Measurements from ENCODE around the gene POU2F3. TPM values are rescaled to one million over a fixed set of nuclear protein-coding genes. Genes with fewer than 3 reads are reported as not detected.

Gene POU2F3
- total RNA-seq, 4 donors from 2014 or later: 0.22 TPM; not detected in 3

DNA sequence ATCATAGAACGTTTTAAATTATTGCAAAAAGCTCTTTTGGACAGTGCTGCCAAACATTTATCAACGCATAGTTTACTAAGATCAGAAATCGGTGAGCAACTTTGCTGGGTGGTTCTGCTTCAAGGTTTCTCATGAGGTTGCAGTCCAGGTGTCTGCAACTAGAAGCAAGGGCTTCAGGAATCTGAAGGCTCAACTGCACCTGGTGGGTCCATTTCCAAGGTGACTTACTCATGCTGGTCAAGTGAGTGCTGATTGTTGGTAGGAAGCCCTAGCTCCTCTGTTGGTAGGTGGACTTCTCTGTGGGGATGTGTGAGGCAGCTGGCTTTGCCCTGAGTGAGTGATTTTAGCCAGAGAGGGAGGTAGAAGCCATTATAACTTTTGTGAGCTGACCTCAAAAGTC is 118.8 kb downstream of the POU2F3 start:
- H3K36me3 ChIP-seq: no peaks in the 10 kb centered on the region
- peaks cover 0 to 38% (median 3%) of the 10 kb centered on the region in 4 donors for H3K4me1 ChIP-seq
- H3K27me3 ChIP-seq: no peaks in the 10 kb centered on the region
- H3K9me3 ChIP-seq: no peaks in the 10 kb centered on the region
- H3K4me3 ChIP-seq: no peak overlapping the region
- DNase-seq (ENCODE audit: low spot score in 2 of 2): no peak
- H3K27ac ChIP-seq: no peak overlapping the region
- TF ChIP-seq POLR2A (IDR thresholded peaks at IDR 0.05) (no peak), EP300 (IDR thresholded peaks at IDR 0.05) (no peak), CTCF (IDR thresholded peaks at IDR 0.05) (no peak)
- 91% methylated on average over 3 of the region's 3 CpGs for WGBS, 2 donors

- Histone ChIP-seq H3K27ac (no peak overlapping the region), H3K4me1 (peaks cover 0 to 19% (median 3%) of the 10 kb centered on the region in 4 donors), H3K9me3 (no peaks in the 10 kb centered on the region), H3K4me3 (no peak overlapping the region), H3K27me3 (no peaks in the 10 kb centered on the region), H3K36me3 (no peaks in the 10 kb centered on the region)
- no peak for DNase-seq (ENCODE audit: low spot score in 2 of 2)
- TF ChIP-seq POLR2A (IDR thresholded peaks at IDR 0.05): no peak
- no peak for TF ChIP-seq EP300 (IDR thresholded peaks at IDR 0.05)
- TF ChIP-seq CTCF (IDR thresholded peaks at IDR 0.05): no peak
Measured at GRCh38 chr11:120363436-120363835, 123.5 kb downstream of the POU2F3 start.

GRCh38 chr11:120365512-120365911 is 125.6 kb downstream of the POU2F3 start:
- DNase-seq (ENCODE audit: low spot score in 2 of 2): no peak
- TF ChIP-seq CTCF (IDR thresholded peaks at IDR 0.05): no peak
- TF ChIP-seq EP300 (IDR thresholded peaks at IDR 0.05): no peak
- no peak for TF ChIP-seq POLR2A (IDR thresholded peaks at IDR 0.05)
- H3K4me1 ChIP-seq: peaks cover 0 to 28% (median 6%) of the 10 kb centered on the region in 4 donors

More at GRCh38 chr11:120365512-120365911, 125.6 kb downstream of the POU2F3 start:
- Histone ChIP-seq H3K9me3 (no peaks in the 10 kb centered on the region), H3K4me3 (no peak overlapping the region), H3K27ac (no peak overlapping the region), H3K27me3 (no peaks in the 10 kb centered on the region), H3K36me3 (no peaks in the 10 kb centered on the region)

Small RNA genes lying within 50 kb of the gene (small RNA-seq; reads per million reads assigned to genes)
- 236 reads per million, percentile 97 among the genes with 10 or more reads in this experiment for gene RF00100

Other genes with a start within 250 kb of the POU2F3 start
- 10 to 100 TPM in 3 of 4 donors, 1 to 10 TPM in 1; 2.4 to 64.9 (median 40.7) TPM for gene TRIM29, start 102.0 kb upstream of the POU2F3 start, total RNA-seq
- 100 to 1,000 TPM in 3 of 4 donors, 10 to 100 TPM in 1; 74.7 to 192 (median 124) TPM for gene OAF, start 29.1 kb upstream of the POU2F3 start, total RNA-seq
- gene TLCD5, start 85.2 kb downstream of the POU2F3 start, total RNA-seq: 1 to 10 TPM; 6.3 to 9.4 (median 8.2) TPM
- 100 to 1,000 TPM in 2 of 4 donors, 10 to 100 TPM in 2; 92.1 to 122 (median 104) TPM for gene ARHGEF12, start 96.3 kb downstream of the POU2F3 start, total RNA-seq